ENCODE measurements around the gene IFRD2. TPM values are rescaled to one million over a fixed set of nuclear protein-coding genes. Genes with fewer than 3 reads are reported as not detected.
A peak's percentile ranks its signal among the peaks of the same experiment; 100 is the strongest.

Gene IFRD2
- total and polyA plus RNA-seq, 2 of the 13 experiments (the other 11 are each of a cell fraction or from before 2014, with no cell fraction given) = 32.8 to 96.1 TPM

DNA sequence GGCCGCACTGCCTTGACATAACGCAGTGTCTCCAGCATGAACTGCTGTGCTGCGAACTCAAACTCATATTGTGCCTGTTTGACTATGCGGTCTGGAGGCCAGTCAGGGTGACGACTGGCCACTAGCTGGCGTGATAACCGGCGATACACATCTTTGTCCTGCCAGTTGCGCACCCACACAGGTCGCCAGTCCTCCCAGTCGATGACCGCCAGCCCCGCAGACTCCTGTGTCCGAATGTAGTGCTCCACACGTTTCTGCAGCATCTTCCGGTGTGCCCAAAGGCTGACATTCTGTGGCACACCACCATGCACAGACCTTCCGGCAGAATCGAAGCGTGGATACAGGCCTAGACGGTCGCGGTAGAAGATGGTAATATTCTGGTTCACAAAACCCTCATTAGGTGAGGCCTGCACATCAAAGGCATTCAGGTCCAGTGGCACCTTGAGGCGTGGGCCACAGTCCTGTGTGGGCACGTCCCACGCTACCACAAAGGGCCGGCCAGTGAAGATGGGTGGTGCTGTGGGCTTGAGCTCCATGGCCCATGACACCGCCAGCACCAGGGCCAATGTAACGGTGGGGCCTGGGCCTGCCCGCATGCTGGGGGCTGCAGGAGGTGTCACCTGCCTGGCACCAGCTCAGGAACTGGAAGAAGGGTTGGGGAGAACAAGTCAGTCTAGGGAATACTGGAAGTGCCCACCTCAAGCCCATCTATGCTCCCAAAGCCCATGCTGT is 27.8 kb upstream of the IFRD2 start (continued):
- 0 out of 2 replicates have a peak, but pooled peaks have one; percentile 11 for TF ChIP-seq ZMYM4 (CRISPR knock-in tag; IDR thresholded peaks at IDR 0.05)
- TF ChIP-seq, protein P1, sequence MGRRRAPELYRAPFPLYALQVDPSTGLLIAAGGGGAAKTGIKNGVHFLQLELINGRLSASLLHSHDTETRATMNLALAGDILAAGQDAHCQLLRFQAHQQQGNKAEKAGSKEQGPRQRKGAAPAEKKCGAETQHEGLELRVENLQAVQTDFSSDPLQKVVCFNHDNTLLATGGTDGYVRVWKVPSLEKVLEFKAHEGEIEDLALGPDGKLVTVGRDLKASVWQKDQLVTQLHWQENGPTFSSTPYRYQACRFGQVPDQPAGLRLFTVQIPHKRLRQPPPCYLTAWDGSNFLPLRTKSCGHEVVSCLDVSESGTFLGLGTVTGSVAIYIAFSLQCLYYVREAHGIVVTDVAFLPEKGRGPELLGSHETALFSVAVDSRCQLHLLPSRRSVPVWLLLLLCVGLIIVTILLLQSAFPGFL (CRISPR knock-in tag; IDR thresholded peaks at IDR 0.05) = no peak
- TF ChIP-seq ZNF30 (CRISPR knock-in tag; IDR thresholded peaks at IDR 0.05) = no peak
- TF ChIP-seq ZNF703 (CRISPR knock-in tag; IDR thresholded peaks at IDR 0.05; ENCODE audit: borderline replicate concordance) = no peak
- TF ChIP-seq, protein P2, sequence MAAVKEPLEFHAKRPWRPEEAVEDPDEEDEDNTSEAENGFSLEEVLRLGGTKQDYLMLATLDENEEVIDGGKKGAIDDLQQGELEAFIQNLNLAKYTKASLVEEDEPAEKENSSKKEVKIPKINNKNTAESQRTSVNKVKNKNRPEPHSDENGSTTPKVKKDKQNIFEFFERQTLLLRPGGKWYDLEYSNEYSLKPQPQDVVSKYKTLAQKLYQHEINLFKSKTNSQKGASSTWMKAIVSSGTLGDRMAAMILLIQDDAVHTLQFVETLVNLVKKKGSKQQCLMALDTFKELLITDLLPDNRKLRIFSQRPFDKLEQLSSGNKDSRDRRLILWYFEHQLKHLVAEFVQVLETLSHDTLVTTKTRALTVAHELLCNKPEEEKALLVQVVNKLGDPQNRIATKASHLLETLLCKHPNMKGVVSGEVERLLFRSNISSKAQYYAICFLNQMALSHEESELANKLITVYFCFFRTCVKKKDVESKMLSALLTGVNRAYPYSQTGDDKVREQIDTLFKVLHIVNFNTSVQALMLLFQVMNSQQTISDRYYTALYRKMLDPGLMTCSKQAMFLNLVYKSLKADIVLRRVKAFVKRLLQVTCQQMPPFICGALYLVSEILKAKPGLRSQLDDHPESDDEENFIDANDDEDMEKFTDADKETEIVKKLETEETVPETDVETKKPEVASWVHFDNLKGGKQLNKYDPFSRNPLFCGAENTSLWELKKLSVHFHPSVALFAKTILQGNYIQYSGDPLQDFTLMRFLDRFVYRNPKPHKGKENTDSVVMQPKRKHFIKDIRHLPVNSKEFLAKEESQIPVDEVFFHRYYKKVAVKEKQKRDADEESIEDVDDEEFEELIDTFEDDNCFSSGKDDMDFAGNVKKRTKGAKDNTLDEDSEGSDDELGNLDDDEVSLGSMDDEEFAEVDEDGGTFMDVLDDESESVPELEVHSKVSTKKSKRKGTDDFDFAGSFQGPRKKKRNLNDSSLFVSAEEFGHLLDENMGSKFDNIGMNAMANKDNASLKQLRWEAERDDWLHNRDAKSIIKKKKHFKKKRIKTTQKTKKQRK (IDR thresholded peaks at IDR 0.05; ENCODE audit: low read length) = no peak
- TF ChIP-seq, protein P3, sequence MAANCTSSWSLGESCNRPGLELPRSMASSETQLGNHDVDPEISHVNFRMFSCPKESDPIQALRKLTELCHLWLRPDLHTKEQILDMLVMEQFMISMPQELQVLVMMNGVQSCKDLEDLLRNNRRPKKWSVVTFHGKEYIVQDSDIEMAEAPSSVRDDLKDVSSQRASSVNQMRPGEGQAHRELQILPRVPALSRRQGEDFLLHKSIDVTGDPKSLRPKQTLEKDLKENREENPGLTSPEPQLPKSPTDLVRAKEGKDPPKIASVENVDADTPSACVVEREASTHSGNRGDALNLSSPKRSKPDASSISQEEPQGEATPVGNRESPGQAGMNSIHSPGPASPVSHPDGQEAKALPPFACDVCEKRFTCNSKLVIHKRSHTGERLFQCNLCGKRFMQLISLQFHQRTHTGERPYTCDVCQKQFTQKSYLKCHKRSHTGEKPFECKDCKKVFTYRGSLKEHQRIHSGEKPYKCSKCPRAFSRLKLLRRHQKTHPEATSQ (CRISPR knock-in tag; IDR thresholded peaks at IDR 0.05; ENCODE audit: borderline replicate concordance) = 0 out of 2 replicates have a peak, but pooled peaks have one; percentile 69
- TF ChIP-seq ZKSCAN8 (CRISPR knock-in tag; IDR thresholded peaks at IDR 0.05; ENCODE audit: borderline replicate concordance) = no peak
- TF ChIP-seq SAP130 (CRISPR knock-in tag; IDR thresholded peaks at IDR 0.05; ENCODE audit: low read depth) = no peak
- no peak for TF ChIP-seq ZBTB42 (CRISPR knock-in tag; IDR thresholded peaks at IDR 0.05)
- no peak for TF ChIP-seq ZBTB8A (CRISPR knock-in tag; IDR thresholded peaks at IDR 0.05; ENCODE audit: borderline replicate concordance, low read depth)
- no peak for TF ChIP-seq HNRNPK (IDR thresholded peaks at IDR 0.05; ENCODE audit: low read depth, low read length, poor library complexity, severe bottlenecking)
- TF ChIP-seq, protein P4, sequence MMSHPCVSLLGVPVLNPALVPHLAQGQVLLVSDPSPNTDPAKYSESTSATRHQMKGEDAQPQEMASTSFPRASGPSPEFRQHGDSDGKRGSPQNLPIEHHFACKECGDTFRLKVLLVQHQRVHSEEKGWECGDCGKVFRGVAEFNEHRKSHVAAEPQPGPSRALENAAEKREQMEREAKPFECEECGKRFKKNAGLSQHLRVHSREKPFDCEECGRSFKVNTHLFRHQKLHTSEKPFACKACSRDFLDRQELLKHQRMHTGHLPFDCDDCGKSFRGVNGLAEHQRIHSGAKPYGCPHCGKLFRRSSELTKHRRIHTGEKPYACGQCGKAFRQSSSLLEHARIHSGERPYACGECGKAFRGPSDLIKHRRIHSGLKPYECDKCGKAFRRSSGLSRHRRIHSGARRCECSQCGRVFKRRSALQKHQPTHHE (CRISPR knock-in tag; IDR thresholded peaks at IDR 0.05; ENCODE audit: borderline replicate concordance) = no peak
- TF ChIP-seq CENPX (CRISPR knock-in tag; IDR thresholded peaks at IDR 0.05) = no peak
- TF ChIP-seq ZNF251 (CRISPR knock-in tag; IDR thresholded peaks at IDR 0.05) = no peak
- TF ChIP-seq ZNF589 (CRISPR knock-in tag; conservative IDR thresholded peaks at IDR 0.05) = no peak
- TF ChIP-seq ARNT (IDR thresholded peaks at IDR 0.05) = no peak
- TF ChIP-seq ZNF546 (CRISPR knock-in tag; conservative IDR thresholded peaks at IDR 0.05) = no peak
- peak; percentile 97 for TF ChIP-seq ZBTB38 (CRISPR knock-in tag; IDR thresholded peaks at IDR 0.05)
- TF ChIP-seq SALL2 (CRISPR knock-in tag; IDR thresholded peaks at IDR 0.05) = no peak
- no peak for TF ChIP-seq PHF21A (CRISPR knock-in tag; IDR thresholded peaks at IDR 0.05)
- TF ChIP-seq ATAD3A (CRISPR knock-in tag; IDR thresholded peaks at IDR 0.05) = no peak
- no peak for TF ChIP-seq RARA (CRISPR knock-in tag; IDR thresholded peaks at IDR 0.05)
- TF ChIP-seq ZNF12 (CRISPR knock-in tag; IDR thresholded peaks at IDR 0.05) = no peak
- TF ChIP-seq RAD21 (CRISPR knock-in tag; IDR thresholded peaks at IDR 0.05) = no peak
- no peak for TF ChIP-seq THAP11 (CRISPR knock-in tag; IDR thresholded peaks at IDR 0.05)

All from HepG2 (cell line).